ENCODE measurements around the gene TMEM132A.

GRCh38 chr11:60981515-60981914 lies 57.3 kb downstream of the TMEM132A start:
- TF ChIP-seq CTCF (conservative IDR thresholded peaks at IDR 0.05): no peak
- TF ChIP-seq ZFX (IDR thresholded peaks at IDR 0.05): no peak
